OCI-LY7 (cell line): Measurements from ENCODE around the gene KLHL7. TPM values are rescaled to one million over a fixed set of nuclear protein-coding genes. Genes with fewer than 3 reads are reported as not detected.

Experiments
- BruUV-seq: library from RNA; stranded (reverse); fragments of 400-500 nt; replicated peaks from 2 replicates; lab custom pipeline; 2021; lab: Mats Ljungman, UMichigan
- CTCF ChIA-PET: fragments of 300-600 bp; sonication (Branson Sonifier 250); formaldehyde crosslinking; loops from one replicate; lab custom pipeline; 2022; ENCODE audit warnings: antibody characterized with exemption; ENCODE audit not compliant: unreplicated experiment; lab: Charles Lee
- POLR2A ChIA-PET: fragments of 300-600 bp; sonication (Branson Sonifier 250); formaldehyde crosslinking; loops from one replicate; lab custom pipeline; 2022; ENCODE audit warnings: antibody characterized with exemption; lab: Charles Lee
- DNase-seq: peaks from one replicate; pipeline ENCODE4 v3.0.0-alpha.2; 2015; ENCODE audit warnings: low spot score
- H2AFZ ChIP-seq: fragments of 200-600 bp; sonication (generic), shearing (Covaris generic); 2 replicates; pipeline ENCODE4 v1.6.1; 2014; ENCODE audit warnings: mild to moderate bottlenecking, antibody characterized with exemption, low read length, moderate library complexity
- H3K27ac ChIP-seq: fragments of 200-600 bp; sonication (generic); 2 replicates; pipeline ENCODE4 v1.5.1; 2014; ENCODE audit warnings: mixed run types, low read depth, mild to moderate bottlenecking, moderate library complexity, low read length, inconsistent platforms; ENCODE audit not compliant: poor library complexity, severe bottlenecking
- H3K36me3 ChIP-seq: fragments of 200-600 bp; sonication (generic); 2 replicates; pipeline ENCODE4 v1.6.1; 2014; ENCODE audit warnings: mild to moderate bottlenecking, antibody characterized with exemption, low read length, moderate library complexity, mixed read lengths; ENCODE audit not compliant: insufficient read depth
- H3K4me1 ChIP-seq: fragments of 200-600 bp; sonication (generic); 2 replicates; pipeline ENCODE4 v1.5.1; 2014; ENCODE audit warnings: mild to moderate bottlenecking, low read length; ENCODE audit not compliant: insufficient read depth, poor library complexity, severe bottlenecking
- H3K4me2 ChIP-seq: fragments of 200-600 bp; sonication (generic); 2 replicates; pipeline ENCODE4 v1.6.1; 2014; ENCODE audit warnings: mild to moderate bottlenecking, low read length
- H3K4me3 ChIP-seq: fragments of 200-600 bp; sonication (generic); 2 replicates; pipeline ENCODE4 v1.5.1; 2014; ENCODE audit warnings: mild to moderate bottlenecking, low read depth, low read length; ENCODE audit not compliant: poor library complexity, severe bottlenecking
- H3K79me2 ChIP-seq: fragments of 200-600 bp; sonication (generic); 2 replicates; pipeline ENCODE4 v1.6.1; 2016; ENCODE audit warnings: low read depth, mild to moderate bottlenecking, low read length, moderate library complexity, mixed read lengths; ENCODE audit not compliant: insufficient read depth
- H3K9me2 ChIP-seq: fragments of 200-600 bp; sonication (generic); 2 replicates; pipeline ENCODE4 v1.6.1; 2016; ENCODE audit warnings: mild to moderate bottlenecking, low read length, mixed read lengths; ENCODE audit not compliant: insufficient read depth
- H3K9me3 ChIP-seq: fragments of 200-600 bp; sonication (generic); 2 replicates; pipeline ENCODE4 v1.6.1; 2014; ENCODE audit warnings: mild to moderate bottlenecking, mixed run types, low read length, mixed read lengths
- H4K20me1 ChIP-seq: fragments of 200-600 bp; sonication (generic); 2 replicates; pipeline ENCODE4 v1.6.1; 2014; ENCODE audit warnings: mild to moderate bottlenecking, antibody characterized with exemption, low read length, moderate library complexity, mixed read lengths; ENCODE audit not compliant: insufficient read depth
- CTCF ChIP-seq: fragments of 200-600 bp; sonication (generic); conservative IDR thresholded peaks from 2 replicates; pipeline ENCODE4 v1.5.1; 2014; ENCODE audit warnings: mild to moderate bottlenecking, antibody characterized with exemption, low read length, moderate library complexity, mixed read lengths
- EZH2phosphoT487 ChIP-seq: fragments of 200-600 bp; sonication (generic); IDR thresholded peaks from 2 replicates; pipeline ENCODE4 v1.6.1; 2018; ENCODE audit warnings: low read depth, borderline replicate concordance, mild to moderate bottlenecking, mixed run types, antibody characterized with exemption, low read length, moderate library complexity, mixed read lengths
- intact Hi-C: fragments of 100-400 bp; cut with micrococcal nuclease; formaldehyde crosslinking; loops from one replicate; pipeline ENCODE4 v1.10.0; 2022; ENCODE audit not compliant: unreplicated experiment
- total RNA-seq, 2 experiments: library from RNA; depleted of rRNA in 1 of 2; stranded (reverse); fragments of >200 nt in 1 of 2; shearing (Covaris generic) in 1 of 2; gene quantifications; 2 replicates each; pipeline ENCODE4 v1.2.3, GENCODE V29; 2014 to 2022

Gene KLHL7
- total RNA-seq, 2 experiments from 2014 or later: 24.4 to 30.2 TPM

- H3K4me2 ChIP-seq: no peak overlapping the region
- H3K79me2 ChIP-seq: no peaks in the 10 kb centered on the region
- H4K20me1 ChIP-seq: 0 out of 2 replicates have a peak, but pooled peaks cover 4% of the 10 kb centered on the region
- no TSS peak for BruUV-seq
- POLR2A ChIA-PET: interaction anchor here (0.7 to 1.7 kb wide), 2 partner anchors 10 to 25 kb away, joined by 3 to 4 read pairs; no protein-coding TSS in a partner anchor
- intact Hi-C loops: no loop called here
- DNase-seq: no peak
- H3K4me3 ChIP-seq: no peak overlapping the region
- no peaks in the 10 kb centered on the region for H3K4me1 ChIP-seq
- peaks cover 7% of the 10 kb centered on the region; the same call in 1 of the 2 replicates for H3K36me3 ChIP-seq
- no peak overlapping the region for H2AFZ ChIP-seq
- no peak for TF ChIP-seq EZH2phosphoT487
- TF ChIP-seq CTCF: no peak
- H3K9me2 ChIP-seq: no peaks in the 10 kb centered on the region
- no peaks in the 10 kb centered on the region for H3K9me3 ChIP-seq
- CTCF ChIA-PET: no interaction called here
- H3K27ac ChIP-seq: no peak overlapping the region
Observed at GRCh38 chr7:23120106-23120505, 14.5 kb downstream of the KLHL7 start.

GRCh38 chr7:23121165-23121564 is 15.6 kb downstream of the KLHL7 start:
- intact Hi-C loops: no loop called here
- H3K9me3 ChIP-seq: no peaks in the 10 kb centered on the region
- no peaks in the 10 kb centered on the region for H3K79me2 ChIP-seq
- H4K20me1 ChIP-seq: 0 out of 2 replicates have a peak, but pooled peaks cover 4% of the 10 kb centered on the region
- ChIA-PET CTCF (no interaction called here), POLR2A (interaction anchor here (0.6 to 1.7 kb wide), 3 partner anchors 11 to 473 kb away, joined by 3 to 4 read pairs (median 3); no protein-coding TSS in a partner anchor)
- no peak overlapping the region for H2AFZ ChIP-seq
- no peaks in the 10 kb centered on the region for H3K4me1 ChIP-seq
- H3K27ac ChIP-seq: no peak overlapping the region
- no peaks in the 10 kb centered on the region for H3K9me2 ChIP-seq
- H3K36me3 ChIP-seq: peaks cover 16% of the 10 kb centered on the region; the same call in 1 of the 2 replicates
- no peak for DNase-seq
- H3K4me2 ChIP-seq: no peak overlapping the region
- no TSS peak for BruUV-seq
- TF ChIP-seq EZH2phosphoT487 (no peak), CTCF (no peak)
- no peak overlapping the region for H3K4me3 ChIP-seq

GRCh38 chr7:23123007-23123406 is 17.4 kb downstream of the KLHL7 start:
- TF ChIP-seq EZH2phosphoT487: no peak
- no peak for TF ChIP-seq CTCF
- ChIA-PET POLR2A (interaction anchor here (0.6 to 1.1 kb wide), 6 partner anchors 17 to 602 kb away, joined by 3 to 8 read pairs (median 3); no protein-coding TSS in a partner anchor), CTCF (no interaction called here)

More at GRCh38 chr7:23123007-23123406, 17.4 kb downstream of the KLHL7 start:
- H3K36me3 ChIP-seq: peaks cover 24% of the 10 kb centered on the region; the same call in 1 of the 2 replicates
- no peaks in the 10 kb centered on the region for H3K9me2 ChIP-seq
- DNase-seq: no peak
- no peak overlapping the region for H2AFZ ChIP-seq
- no TSS peak for BruUV-seq
- H3K27ac ChIP-seq: no peak overlapping the region
- intact Hi-C loops: no loop called here
- 0 out of 2 replicates have a peak, but pooled peaks cover 4% of the 10 kb centered on the region for H4K20me1 ChIP-seq
- H3K4me2 ChIP-seq: no peak overlapping the region
- no peaks in the 10 kb centered on the region for H3K79me2 ChIP-seq
- no peaks in the 10 kb centered on the region for H3K9me3 ChIP-seq
- no peaks in the 10 kb centered on the region for H3K4me1 ChIP-seq
- no peak overlapping the region for H3K4me3 ChIP-seq
